HG03354 (cell line): ENCODE measurements around the gene TMEM255A.

Source experiments
- ATAC-seq: cut with Tn5 transposase; IDR thresholded peaks from one replicate; pipeline ENCODE4 v1.9.1; 2021; ENCODE audit warnings: mild to moderate bottlenecking; ENCODE audit not compliant: unreplicated experiment, poor library complexity, severe bottlenecking

TMEM255A gene

DNA sequence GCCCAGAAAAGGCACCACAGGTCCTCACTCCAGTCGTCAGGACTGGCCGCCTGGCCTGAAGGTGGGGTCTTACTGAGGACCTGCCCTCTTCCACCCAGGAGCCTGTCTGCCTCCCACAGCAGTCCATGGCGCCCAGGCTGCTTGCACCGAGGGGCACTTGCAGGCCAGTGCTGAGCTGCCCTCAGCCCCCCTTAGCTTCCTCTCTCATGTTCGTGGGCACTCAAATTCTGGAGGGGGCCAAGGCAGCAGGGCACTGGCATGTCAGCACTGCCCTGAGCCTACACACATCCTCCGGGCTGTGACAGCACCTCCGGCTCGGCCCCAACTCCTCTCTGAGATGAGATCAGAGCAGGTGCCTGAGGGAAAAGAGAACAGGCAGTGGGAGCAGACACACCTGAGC is 87.9 kb downstream of the TMEM255A start:
- no peak for ATAC-seq

DNA sequence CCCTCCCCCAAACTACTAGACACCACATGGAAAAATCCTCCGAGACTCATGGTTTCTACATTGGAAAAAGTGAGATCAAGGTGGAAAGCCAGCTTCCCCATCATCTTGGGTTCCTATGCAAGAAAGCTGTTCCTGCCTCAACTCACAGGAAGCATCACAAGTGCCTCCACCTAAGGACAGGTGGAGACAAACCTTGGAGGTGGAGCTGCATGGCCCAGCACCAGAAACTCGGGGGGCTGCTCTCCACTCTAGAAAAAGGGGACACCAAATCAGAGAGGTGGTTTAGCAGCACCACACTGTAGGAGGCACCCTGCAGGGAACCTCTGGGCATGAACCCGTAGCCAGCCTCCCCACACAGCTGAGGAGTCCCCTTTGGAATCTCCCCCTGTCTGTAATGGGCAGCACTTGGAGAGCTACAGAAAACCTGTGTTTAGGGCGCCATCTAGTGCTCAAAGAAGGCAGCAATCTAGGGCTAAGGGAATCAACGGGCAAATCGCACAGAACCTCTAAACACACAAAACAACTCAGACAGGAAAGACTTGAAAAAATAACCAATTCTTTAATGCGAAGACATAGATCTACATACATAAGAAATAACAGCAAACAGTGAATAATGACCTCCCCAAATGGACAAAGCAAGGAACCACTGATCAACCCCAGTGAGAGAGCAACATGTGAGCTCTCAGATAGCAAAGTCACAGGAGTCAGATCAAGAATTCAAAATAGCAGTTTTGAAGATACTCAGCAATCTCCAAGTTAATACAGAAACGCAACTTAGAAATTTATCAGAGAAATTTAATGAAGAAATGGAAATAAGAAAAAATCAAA is 97.6 kb downstream of the TMEM255A start:
- peak; percentile 84 for ATAC-seq
